ENCODE results near the gene PRAME. TPM values are rescaled to one million over a fixed set of nuclear protein-coding genes. Genes with fewer than 3 reads are reported as not detected.

Gene PRAME
- total and polyA plus RNA-seq, 2 donors (not counting 3 experiments of a cell fraction or from before 2014, with no cell fraction given): 0.07 TPM; not detected in 1

- Histone ChIP-seq H3K36me3 (ENCODE audit: control insufficient read depth in 2 of 2, extremely low read depth in 1 of 2, insufficient read depth in 2 of 2, low read length in 2 of 2) (no peaks in the 10 kb centered on the region), H3K4me3 (replicated peaks in 1 of 3; ENCODE audit: insufficient read depth in 1 of 3, low read depth in 1 of 3, low read length in 3 of 3) (no peak overlapping the region), H3K27ac (ENCODE audit: insufficient read depth, low read depth, low read length) (no peak overlapping the region), H3K9ac (replicated peaks; ENCODE audit: extremely low read depth, insufficient read depth, low read length) (no peak overlapping the region), H3K9me3 (replicated peaks; ENCODE audit: control insufficient read depth, insufficient read depth, low read length) (no peaks in the 10 kb centered on the region), H3K79me2 (ENCODE audit: control insufficient read depth, insufficient read depth, low read length) (no peaks in the 10 kb centered on the region), H3K4me1 (ENCODE audit: control insufficient read depth, extremely low read depth, insufficient read depth, low read length) (no peaks in the 10 kb centered on the region), H3K4me2 (ENCODE audit: insufficient read depth, low read length) (no peak overlapping the region), H3K27me3 (ENCODE audit: control insufficient read depth in 2 of 2, insufficient read depth in 2 of 2, low read length in 2 of 2) (peaks cover 2 to 8% of the 10 kb centered on the region in 2 experiments), H2AFZ (ENCODE audit: low read depth, low read length) (no peak overlapping the region), H4K20me1 (replicated peaks; ENCODE audit: control insufficient read depth, extremely low read depth, insufficient read depth, low read length) (no peaks in the 10 kb centered on the region), H3K9me1 (replicated peaks; ENCODE audit: control insufficient read depth, extremely low read depth, insufficient read depth, low read length) (no peaks in the 10 kb centered on the region)
- dilution Hi-C loops (cut with MboI; ENCODE audit: extremely low pct_ligation_motif_present, low sequenced_read_pairs): no loop called here
- TF ChIP-seq POLR2AphosphoS5 (IDR thresholded peaks at IDR 0.05; ENCODE audit: insufficient read depth, low read depth, low read length) (no peak), POLR2A (IDR thresholded peaks at IDR 0.05; ENCODE audit: low read depth, low read length) (no peak), EZH2 (IDR thresholded peaks at IDR 0.05; ENCODE audit: borderline replicate concordance, low read depth, low read length, severe bottlenecking) (no peak), MAX (IDR thresholded peaks at IDR 0.05; ENCODE audit: insufficient read depth, insufficient read length) (no peak), MYC (IDR thresholded peaks at IDR 0.05; ENCODE audit: low read depth, low read length) (no peak), JUN (IDR thresholded peaks at IDR 0.05; ENCODE audit: borderline replicate concordance, insufficient read depth, insufficient read length, low read depth) (no peak)
- CTCF ChIA-PET: interaction anchor here (2.0 kb wide), 1 partner anchor 22 kb away, joined by 10 read pairs; no protein-coding TSS in a partner anchor
- intact Hi-C loops (cut with micrococcal nuclease): loop anchor here (2.0 kb wide), 1 partner anchor 89 kb away; no protein-coding TSS in a partner anchor
- FAIRE-seq (no peak), DNase-seq (ENCODE audit: low read depth, low spot score) (no peak)
- POLR2A ChIA-PET: no interaction called here
- BruUV-seq (replicated peaks): no TSS peak
These were observed 5.1 kb downstream of the PRAME start for GRCh38 chr22:22553735-22554586.

GRCh38 chr22:22553141-22553540 lies 5.9 kb downstream of the PRAME start:
- DNase-seq (ENCODE audit: low read depth, low spot score): no peak
- Histone ChIP-seq H3K27ac (ENCODE audit: insufficient read depth, low read depth, low read length) (no peak overlapping the region), H3K4me3 (replicated peaks in 1 of 3; ENCODE audit: insufficient read depth in 1 of 3, low read depth in 1 of 3, low read length in 3 of 3) (no peak overlapping the region), H3K9me3 (replicated peaks; ENCODE audit: control insufficient read depth, insufficient read depth, low read length) (no peaks in the 10 kb centered on the region), H3K27me3 (ENCODE audit: control insufficient read depth in 2 of 2, insufficient read depth in 2 of 2, low read length in 2 of 2) (peaks cover 2 to 10% of the 10 kb centered on the region in 2 experiments), H3K36me3 (ENCODE audit: control insufficient read depth in 2 of 2, extremely low read depth in 1 of 2, insufficient read depth in 2 of 2, low read length in 2 of 2) (no peaks in the 10 kb centered on the region), H3K4me2 (ENCODE audit: insufficient read depth, low read length) (no peak overlapping the region), H3K9ac (replicated peaks; ENCODE audit: extremely low read depth, insufficient read depth, low read length) (no peak overlapping the region), H2AFZ (ENCODE audit: low read depth, low read length) (no peak overlapping the region), H4K20me1 (replicated peaks; ENCODE audit: control insufficient read depth, extremely low read depth, insufficient read depth, low read length) (no peaks in the 10 kb centered on the region), H3K9me1 (replicated peaks; ENCODE audit: control insufficient read depth, extremely low read depth, insufficient read depth, low read length) (no peaks in the 10 kb centered on the region), H3K79me2 (ENCODE audit: control insufficient read depth, insufficient read depth, low read length) (no peaks in the 10 kb centered on the region), H3K4me1 (ENCODE audit: control insufficient read depth, extremely low read depth, insufficient read depth, low read length) (no peaks in the 10 kb centered on the region)
- TF ChIP-seq JUN (IDR thresholded peaks at IDR 0.05; ENCODE audit: borderline replicate concordance, insufficient read depth, insufficient read length, low read depth) (no peak), FOS (IDR thresholded peaks at IDR 0.05; ENCODE audit: borderline replicate concordance, insufficient read depth, low read length) (no peak), EZH2 (IDR thresholded peaks at IDR 0.05; ENCODE audit: borderline replicate concordance, low read depth, low read length, severe bottlenecking) (no peak), MYC (IDR thresholded peaks at IDR 0.05; ENCODE audit: low read depth, low read length) (no peak), GATA2 (IDR thresholded peaks at IDR 0.05; ENCODE audit: insufficient read depth, insufficient read length, low read depth, low read length) (no peak), CTCF (IDR thresholded peaks at IDR 0.05; ENCODE audit: extremely low read depth in 1 of 2, insufficient read depth in 1 of 2, low read depth in 1 of 2, low read length in 2 of 2) (no peak), POLR2A (IDR thresholded peaks at IDR 0.05; ENCODE audit: low read depth, low read length) (no peak), POLR2AphosphoS5 (IDR thresholded peaks at IDR 0.05; ENCODE audit: insufficient read depth, low read depth, low read length) (no peak), MAX (IDR thresholded peaks at IDR 0.05; ENCODE audit: insufficient read depth, insufficient read length) (no peak)
- dilution Hi-C loops (cut with MboI; ENCODE audit: extremely low pct_ligation_motif_present, low sequenced_read_pairs) (no loop called here), intact Hi-C loops (cut with micrococcal nuclease) (loop anchor here (2.0 kb wide), 1 partner anchor 88 kb away; no protein-coding TSS in a partner anchor)
- BruUV-seq (replicated peaks): no TSS peak
- POLR2A ChIA-PET: no interaction called here
- CTCF ChIA-PET: interaction anchor here (0.7 kb wide), 1 partner anchor 130 kb away, joined by 3 read pairs; no protein-coding TSS in a partner anchor
- no peak for FAIRE-seq

Data from endothelial cell of umbilical vein (primary cell).